HT1080 (cell line): ENCODE results near the gene CCDC174. TPM values are rescaled to one million over a fixed set of nuclear protein-coding genes. Genes with fewer than 3 reads are reported as not detected.
A peak's percentile ranks its signal among the peaks of the same experiment; 100 is the strongest.

Source experiments
- DNase-seq: peaks from one replicate; pipeline ENCODE4 v3.0.0-alpha.2; 2015; ENCODE audit warnings: low read depth
- total RNA-seq: library from RNA; depleted of rRNA; stranded (reverse); fragments of >200 nt; shearing (Covaris generic); gene quantifications from 2 replicates; pipeline ENCODE4 v1.2.3, GENCODE V29; 2014

CCDC174 gene
- total RNA-seq, 1 experiment from 2014 or later = 6.6 TPM

DNA sequence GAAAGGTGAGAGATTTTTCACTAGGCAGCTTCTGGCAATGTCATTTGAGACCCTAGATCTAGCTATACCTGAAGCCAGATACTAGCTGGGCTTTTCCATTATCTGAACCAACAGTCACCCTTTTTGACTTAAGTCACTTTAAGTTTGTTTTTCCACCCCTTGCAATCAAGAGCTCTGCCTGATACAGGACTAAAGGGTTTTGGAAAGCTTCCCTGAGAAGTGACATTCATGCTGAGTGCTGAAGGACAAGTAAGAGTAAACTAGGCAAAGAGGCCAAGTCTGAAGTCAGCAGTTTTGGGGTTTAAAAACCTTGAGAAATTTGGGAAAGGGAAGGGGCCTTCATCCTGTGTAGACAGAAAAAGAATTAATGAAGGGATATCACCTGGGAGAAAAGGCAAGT is 27.1 kb upstream of the CCDC174 start:
- DNase-seq = no peak

DNA sequence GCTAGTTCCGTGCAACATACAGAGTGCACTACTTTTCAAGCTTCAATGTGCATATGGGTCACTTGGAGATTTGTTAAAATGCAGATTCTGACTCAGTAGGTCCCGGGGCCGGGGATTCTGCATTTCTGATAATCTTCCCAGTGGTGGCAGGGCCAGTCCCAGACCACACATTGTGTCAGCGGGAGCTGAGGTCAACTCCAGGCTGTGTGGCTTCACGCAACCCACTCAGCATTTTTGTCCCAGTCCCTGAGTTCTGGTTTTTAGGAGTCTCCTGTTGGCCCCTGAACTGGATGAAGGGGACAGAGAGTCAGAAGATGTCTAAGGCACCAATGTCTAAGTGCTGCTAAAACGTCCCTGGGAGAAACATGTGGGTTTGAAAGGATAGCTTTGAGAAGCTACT is 26.1 kb upstream of the CCDC174 start:
- DNase-seq = no peak

DNA sequence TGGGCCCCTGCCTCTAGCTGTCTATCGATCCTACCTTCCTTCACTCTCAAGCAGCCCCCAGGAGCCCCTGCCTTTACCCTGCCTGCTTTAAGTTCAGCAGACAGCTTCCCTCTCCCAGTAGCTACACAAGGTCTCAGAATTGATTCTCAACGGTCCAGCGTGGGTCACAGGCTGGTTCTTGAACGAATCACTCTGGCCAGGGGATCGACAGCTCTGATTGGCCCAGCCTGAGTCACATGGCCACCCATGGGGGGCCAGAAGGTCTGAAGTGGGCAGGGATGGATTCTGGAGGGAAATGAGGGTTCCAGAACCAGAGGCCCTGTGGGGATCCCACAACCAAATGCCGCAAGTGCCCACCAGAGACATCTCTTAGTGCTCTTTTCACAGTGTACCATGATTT is 23.7 kb upstream of the CCDC174 start:
- no peak for DNase-seq

DNA sequence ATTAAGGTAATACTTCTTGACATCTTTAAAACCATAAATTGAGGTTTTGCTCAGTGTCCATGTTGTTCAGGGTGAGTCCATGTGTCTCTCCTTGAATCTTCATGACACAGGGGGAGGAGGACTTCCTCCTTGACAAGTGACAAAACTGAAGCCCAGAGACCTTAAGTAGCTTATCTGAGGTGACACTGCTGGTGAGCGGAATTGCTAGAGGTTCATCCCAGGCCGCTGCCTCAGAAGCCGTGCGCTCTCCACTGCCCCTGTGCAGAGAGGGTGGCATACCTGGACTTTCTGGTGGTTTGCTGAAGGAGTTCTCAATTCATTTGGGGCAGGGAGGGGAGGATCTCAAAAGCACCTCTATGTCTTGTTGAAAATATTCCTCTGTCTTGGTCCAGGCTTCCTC is 23.2 kb upstream of the CCDC174 start:
- DNase-seq = no peak

DNA sequence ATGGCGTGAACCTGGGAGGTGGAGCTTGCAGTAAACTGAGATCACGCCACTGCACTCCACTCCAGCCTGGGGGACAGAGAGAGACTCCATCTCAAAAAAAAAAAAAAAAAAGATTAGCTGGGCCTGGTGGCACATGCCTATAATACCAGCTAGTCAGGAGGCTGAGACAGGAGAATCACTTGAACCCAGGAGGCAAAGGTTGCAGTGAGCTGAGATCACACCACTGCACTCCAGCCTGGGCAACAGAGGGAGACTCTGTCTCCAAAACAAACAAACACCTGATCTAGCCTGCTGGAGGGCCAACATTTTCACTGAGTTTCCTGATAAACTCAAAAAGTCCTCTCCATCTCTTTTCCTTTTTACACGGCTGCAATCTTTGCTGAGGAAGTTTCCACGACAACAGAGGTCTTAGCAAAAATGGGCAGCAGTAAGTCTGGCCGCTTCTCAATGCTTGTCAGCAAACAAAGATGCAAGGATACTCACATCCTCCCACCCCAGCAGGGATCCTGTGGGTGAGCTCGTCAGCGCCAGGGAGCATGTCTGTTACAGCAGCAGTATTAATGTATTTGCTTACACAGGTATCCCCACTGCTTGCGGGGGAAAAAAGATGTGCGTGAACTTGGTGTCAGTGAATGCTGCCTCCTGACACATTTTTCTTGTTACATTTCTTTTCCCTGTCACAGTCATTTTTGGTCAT is 21.0 kb upstream of the CCDC174 start:
- no peak for DNase-seq

DNA sequence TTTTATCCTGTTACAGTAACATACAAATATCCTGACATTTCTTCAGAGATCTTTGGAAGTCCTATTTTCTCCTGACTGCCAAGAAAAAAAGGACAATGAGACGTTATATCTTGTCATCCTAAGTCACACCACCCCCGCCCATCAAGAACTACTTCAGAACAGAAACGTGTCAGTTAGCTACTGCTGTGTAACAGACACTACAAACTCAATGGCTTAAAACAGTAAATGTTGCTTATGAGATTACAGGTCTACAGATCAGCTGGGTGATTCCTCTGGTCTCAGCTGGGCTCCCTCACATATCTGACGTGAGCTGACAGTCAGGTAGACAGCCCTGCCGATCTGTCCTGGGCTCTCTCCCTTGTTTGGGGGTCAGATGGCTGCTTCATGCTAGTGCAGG is 20.5 kb upstream of the CCDC174 start:
- no peak for DNase-seq

DNA sequence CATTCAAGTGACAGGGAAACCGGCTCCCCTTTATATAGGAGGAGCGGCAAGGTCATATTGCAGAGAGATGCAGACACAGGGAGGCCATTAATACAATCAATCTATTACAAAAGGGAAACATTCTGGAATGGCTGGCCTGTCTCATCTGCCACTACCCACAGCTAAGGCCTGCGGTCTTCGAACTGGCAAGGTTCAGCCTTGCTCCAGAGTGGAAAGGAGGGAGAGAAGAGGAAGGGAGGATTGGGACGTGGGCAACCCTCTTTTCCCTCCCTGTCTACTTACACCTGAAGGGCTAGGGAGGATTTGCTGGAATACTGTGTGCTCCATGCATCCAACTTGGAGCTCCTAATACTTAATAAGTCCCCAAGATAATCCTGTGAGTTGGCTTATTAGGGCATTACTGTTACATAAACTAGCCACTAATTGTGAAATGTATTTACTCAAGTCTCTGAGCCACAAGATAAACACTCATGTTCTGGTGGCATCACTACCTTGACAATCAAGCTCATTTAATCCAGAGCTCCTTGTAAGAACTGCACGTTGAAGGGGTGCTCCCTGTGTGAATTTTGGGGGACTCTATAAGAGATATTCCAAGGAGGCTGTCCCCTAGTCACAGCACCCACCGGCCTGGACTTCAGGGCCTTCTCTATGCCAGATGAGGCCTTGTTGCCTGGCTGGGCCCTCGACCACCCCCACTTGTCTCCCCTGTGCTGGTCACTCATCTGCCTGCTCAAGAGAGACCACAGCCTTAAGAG is 19.7 kb upstream of the CCDC174 start:
- no peak for DNase-seq

DNA sequence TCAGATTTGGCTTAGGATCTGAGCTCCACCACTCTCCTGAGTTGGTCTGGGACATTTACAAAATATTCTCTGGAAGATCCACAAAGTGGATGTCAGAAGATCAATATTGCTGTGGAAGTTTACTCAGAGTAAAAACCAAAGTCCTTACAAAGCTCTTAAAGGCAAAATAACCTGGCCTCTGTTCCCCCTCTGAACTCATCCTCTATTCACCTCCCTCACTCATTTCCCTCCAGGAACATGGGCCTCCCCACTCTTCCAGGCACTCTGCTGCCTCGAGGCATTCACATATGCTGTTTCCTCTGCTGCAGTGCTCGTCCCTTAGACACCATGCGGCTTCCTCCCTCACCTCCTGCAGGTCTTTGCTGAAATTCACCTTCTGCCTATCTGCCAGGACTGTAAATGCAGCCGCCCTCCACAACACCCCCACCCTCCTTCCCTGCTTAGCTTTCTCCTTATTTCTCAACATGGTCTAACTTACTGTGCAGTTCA is 19.1 kb upstream of the CCDC174 start:
- no peak for DNase-seq

DNA sequence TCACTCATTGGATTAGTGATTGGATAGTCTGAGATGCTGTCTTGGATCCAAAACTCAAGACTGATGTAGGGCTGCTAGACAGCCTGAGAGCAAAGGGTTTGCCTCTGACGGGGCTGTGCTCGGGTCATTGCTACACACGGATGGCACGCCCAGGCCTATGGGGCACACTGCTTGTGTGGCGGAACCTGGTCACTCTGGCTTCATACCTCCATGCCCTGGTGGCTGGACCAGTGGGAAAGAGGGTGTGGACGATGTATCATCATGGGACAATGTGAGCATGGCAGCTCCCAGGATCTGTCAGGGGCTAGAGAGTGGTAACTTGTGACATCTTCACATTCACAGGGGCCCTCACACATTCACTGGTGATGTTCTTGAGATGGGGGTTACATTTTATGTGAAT is 18.1 kb upstream of the CCDC174 start:
- DNase-seq = no peak

DNA sequence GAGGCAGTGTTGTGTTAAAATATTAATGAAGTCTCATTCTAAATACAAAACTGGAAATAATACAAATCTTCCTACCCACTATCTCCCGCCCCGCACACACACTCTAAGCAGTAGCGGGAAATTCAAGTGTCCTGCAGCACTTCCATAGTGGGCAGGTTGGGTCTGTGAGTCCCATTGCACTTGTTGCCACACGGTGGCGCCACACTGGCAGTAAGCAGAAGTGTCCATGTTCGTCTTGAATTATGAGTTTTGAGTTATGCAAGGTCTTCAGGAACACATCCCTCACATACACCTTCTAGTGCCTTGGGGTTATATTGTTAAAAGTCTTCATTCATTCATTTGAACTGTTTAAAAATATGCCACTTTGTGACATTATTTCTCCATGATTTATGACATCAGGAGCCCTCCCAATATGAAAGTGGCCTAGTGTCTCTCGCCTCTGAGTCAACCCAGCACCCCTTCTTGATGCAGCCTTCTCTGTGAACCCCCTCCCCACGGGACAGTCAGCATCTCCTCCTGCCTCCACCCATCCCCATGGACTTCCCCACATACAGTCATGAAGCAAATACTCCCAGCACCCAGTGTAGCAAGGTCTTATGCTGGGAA is 17.6 kb upstream of the CCDC174 start:
- peak; percentile 41 for DNase-seq

DNA sequence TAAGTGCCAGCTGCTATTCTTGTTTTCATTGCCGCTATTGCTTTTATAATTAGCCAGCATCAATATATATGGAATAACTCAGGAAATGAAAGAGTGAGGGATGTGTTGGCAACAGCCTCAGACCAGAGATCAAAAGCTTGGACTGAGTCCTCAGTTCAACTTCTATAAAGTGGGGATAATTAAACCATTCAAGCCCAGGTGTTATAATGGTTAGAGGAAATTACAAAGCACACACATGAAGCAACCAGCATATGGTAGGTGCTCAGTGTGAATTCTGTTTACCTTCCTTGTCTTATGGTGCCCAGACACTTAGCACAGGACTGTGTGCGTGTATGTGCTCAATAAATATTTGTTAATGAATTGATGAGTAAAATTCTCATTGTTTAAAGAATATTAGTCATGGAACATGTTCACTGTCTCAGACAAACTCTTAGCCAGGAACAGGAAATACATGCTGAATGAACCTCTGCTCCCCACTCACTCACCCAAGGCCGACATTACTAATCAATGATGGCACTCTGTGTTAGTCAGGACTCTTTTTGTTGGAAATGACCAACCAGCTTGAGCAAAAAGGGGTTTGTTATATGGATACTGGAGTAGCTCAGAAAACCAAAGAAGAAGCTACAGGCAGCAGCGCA is 16.7 kb upstream of the CCDC174 start:
- peak; percentile 41 for DNase-seq

DNA sequence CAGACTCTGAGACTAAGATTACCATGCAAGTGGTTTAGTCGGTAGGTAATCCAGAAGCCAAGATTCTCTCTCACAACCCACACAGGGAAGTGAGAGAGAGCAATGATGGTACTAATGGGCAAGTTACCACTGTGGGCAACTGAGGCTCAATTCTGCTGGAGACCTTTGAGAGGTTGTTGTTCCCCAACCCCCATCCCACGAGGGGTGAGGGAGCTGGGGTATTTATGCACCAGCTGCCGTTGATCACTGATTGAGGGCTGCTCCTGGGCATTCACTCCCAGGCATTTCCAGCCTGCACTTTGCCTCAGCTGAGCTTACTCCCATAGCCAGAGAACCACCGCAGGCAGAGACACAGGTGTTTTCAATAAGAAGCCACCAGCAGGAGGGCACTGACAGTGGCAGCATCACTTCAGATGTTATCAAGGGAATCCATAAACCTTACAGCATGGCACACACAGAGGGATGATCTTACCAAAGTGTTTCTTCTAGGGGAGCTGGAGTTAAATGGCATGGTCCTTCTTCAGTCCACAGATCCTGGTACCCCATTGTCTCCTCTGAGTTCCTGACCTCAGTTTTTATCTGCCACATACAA is 15.0 kb upstream of the CCDC174 start:
- no peak for DNase-seq

DNA sequence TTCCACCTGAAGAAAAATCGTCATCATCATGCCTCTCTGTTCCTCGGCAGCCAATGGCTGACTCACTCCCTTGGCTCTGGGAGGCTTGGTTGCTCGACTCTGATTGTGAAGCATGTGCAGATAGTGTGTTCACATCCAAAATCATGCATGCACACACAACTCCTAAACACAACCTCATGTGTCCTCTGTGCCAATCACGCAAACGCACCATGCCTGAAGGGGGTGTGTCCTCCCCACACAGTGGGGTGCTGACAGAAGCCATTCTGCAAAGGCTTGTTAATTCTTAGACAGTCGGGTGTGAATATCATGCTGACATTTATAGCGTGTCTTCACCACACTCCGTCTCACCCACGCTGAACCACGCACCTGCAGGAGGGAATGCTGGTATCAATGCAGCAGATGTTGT is 11.4 kb upstream of the CCDC174 start:
- peak; percentile 33 for DNase-seq

DNA sequence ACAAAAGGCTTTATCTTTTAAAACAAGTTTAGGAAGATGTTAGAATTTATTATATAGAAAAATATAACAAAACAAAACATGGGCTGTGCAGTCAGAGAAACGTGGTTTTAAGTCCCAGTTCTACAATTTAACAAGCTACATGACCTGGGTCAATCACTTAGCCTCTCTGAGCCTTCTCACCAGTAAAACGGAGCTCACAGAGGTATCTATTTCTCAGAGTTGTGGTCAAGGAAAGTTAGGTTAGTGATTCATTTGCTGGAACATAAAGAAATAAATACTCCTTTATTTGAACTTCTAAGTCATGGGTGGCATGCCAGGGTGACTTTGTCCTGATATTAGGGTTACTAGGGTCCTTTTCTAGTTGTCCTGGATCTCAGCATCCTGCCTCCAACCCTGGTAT is 10.8 kb upstream of the CCDC174 start:
- DNase-seq = no peak

DNA sequence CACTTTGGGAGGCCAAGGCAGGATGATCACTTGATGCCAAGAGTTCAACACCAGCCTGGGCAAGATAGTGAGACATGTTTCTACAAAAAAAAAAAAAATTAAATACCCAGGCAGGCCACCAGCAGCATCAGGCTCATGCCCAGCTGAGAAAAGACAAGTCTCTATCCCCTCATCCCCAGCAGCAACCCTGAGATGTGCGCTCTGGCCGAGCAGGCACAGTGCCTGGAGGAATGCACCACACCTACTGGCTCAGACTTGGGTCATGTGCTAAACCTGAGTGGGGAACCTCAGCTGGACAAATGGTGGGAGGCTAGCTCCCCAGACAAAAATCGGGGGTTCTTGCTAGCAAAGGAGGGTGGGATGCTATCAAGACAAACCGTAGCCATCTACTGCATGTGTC is 10.2 kb upstream of the CCDC174 start:
- no peak for DNase-seq

DNA sequence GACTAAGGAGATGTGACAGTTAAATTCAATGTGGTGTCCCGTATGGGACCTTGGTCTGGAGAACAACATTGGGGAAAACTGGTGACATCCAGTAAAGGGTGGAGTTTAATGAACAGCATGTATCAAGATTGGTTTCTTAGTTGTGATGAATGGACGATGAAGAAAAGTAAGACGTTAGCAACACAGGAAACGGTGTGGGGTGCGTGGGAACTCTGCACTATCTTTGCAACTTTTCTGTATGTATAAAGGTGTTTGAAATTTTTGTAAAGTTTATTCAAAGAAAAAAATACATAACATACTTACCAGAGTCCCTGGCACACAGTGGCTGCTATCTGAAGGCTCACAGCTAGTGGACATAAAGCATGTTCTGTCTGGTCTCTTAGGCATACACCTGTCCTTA is 6.1 kb upstream of the CCDC174 start:
- no peak for DNase-seq

DNA sequence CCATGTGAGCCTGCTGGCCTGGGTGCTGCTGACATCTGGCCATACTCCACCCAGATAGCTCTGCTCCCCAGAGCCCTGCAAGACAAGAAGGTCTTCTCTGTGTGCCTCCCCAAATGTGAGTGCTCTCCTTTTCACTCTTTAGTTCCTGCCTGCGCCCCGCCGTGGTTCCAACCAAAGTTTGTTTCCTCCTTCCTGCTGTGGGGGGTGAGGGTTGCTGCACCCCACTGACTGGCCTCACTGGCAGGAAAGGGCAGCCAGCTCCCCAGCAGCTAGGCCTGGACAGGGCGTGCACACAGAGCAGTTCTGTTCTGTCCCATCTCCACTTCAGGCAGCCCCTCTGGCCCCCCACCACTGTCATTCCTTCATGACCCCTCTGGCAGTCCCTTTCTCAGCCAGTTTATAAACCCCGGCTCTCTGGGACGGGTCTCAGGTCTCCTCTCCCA is 5.4 kb upstream of the CCDC174 start:
- DNase-seq = no peak

DNA sequence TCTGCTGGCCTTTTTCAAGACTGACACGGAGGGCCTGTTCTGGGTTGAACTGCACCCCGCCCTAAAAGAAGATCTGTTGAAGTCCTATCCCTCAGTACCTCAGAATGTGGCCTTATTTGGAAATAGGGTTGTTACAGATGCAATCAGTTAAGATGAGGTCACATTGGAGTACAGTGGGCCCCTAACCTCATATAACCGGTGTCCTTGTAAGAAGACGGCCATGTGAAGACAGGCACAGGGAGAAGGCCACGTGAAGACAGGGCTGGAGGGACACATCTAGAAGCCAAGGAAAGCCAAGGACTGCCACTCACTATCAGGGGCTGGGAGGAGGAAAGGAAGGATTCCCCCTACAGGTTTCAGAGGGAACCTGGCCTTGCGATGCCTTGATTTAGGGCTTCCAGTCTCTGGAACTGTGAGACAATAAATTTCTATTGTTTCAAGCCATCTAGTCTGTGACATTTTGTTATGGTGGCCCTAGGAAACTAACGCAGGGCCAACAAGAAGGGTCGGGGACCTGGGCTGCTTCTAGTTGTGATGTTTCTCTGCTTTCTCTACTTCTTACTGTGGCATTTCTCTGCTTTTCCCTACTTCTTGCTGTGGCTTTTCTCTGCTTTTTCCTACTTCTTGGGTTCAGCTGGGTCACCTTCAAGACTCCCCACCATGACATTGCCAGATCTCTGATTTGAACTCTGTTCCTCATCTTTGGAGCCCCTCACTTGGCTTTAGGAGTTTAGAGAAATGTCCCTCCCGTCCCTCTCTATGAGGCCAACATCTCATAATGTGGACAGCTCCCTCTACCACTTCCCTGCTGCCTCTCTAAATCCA is 4.8 kb upstream of the CCDC174 start:
- no peak for DNase-seq

DNA sequence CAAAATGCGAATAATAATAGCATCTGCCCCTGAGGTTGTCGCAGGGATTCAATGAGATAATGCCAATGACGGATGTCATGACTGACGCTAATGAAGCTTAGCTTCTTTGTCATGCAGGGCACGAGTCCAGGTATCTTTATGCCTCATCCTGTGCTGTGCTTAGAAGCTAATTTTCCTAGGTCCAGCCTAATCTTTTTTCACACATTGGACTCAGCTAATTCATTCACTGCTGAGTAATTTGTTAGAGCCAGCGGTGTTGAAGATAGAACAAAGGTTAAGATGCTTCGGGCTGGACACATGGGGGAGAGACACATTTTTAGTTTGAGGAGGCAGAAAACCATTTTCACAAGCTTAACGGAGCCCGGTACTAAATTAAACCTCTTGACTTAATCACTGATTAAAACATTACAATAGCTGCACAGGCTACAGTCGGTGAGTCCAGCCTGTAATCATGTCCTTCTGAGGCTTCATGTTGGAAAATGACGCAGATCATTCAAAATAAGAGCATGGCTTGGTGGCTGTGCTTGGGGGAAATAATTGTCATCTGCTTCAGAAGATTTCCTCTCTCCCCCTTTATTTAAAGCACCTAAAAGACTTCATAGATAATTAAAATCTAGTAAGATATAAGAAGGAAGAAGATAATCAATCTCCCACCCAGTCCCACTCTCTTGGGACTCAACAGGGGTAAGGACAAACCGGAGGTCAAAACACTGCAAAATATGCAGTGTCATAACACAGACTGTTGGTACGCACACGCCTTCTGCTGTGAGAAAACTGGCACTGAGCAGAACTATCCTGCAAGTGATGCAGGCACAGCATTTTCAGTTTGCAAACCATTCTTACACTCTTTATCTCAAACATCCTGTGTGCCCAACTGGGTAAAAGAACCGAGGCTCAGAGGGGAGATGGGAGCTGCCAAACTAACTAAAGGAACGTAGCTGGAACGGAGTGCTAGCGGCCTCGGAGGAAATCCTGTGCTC is 3.3 kb upstream of the CCDC174 start:
- DNase-seq = no peak

DNA sequence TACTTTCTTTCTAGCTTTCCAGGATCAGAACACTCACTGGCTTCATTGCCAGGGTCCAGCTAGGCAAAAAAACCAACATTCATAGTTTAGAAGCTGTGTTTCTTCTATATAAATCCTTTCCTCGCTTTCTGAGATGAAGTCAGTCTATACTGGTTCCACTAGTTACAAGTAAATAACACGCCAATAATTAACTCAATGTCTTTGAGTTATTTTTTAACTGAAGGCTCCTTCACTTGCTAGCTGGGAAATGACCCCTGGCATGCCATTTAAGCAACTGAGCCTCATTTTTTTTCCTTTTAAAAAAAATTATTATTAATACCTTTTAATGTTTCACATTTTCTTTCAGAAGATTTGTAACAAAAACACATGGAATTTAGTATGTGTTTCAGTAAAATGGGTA is 2.1 kb upstream of the CCDC174 start:
- DNase-seq = no peak
